ENCODE data around the gene KCNK4. TPM values are rescaled to one million over a fixed set of nuclear protein-coding genes. Genes with fewer than 3 reads are reported as not detected.

Gene KCNK4
- total RNA-seq, 1 experiment from 2014 or later, result not detected

GRCh38 chr11:64343767-64344559, 52.9 kb downstream of the KCNK4 start:
- no peak for DNase-seq (ENCODE audit: low spot score)

GRCh38 chr11:64344787-64345186, 53.7 kb downstream of the KCNK4 start:
- no peak for DNase-seq (ENCODE audit: low spot score)

GRCh38 chr11:64347193-64347867, 56.2 kb downstream of the KCNK4 start:
- no peak for DNase-seq (ENCODE audit: low spot score)

GRCh38 chr11:64348383-64349024, 57.4 kb downstream of the KCNK4 start:
- no peak for DNase-seq (ENCODE audit: low spot score)

GRCh38 chr11:64349025-64349387, 57.9 kb downstream of the KCNK4 start:
- DNase-seq (ENCODE audit: low spot score), result no peak

- DNase-seq (ENCODE audit: low spot score), result no peak
Observed at GRCh38 chr11:64349404-64349803, 58.3 kb downstream of the KCNK4 start.

Other genes with a start within 250 kb of the KCNK4 start
- 4.7 and 5.1 TPM in 2 replicates for gene MACROD1, start 125.2 kb upstream of the KCNK4 start, total RNA-seq (2014; rRNA removed; shearing (Covaris generic))
- gene STIP1, start 105.1 kb upstream of the KCNK4 start, total RNA-seq (2014; rRNA removed; shearing (Covaris generic)), result 258 and 296 TPM in 2 replicates
- gene FERMT3, start 84.6 kb upstream of the KCNK4 start, total RNA-seq (2014; rRNA removed; shearing (Covaris generic)), result not detected in 2 replicates
- 56.1 and 62.3 TPM in 2 replicates for gene TRPT1, start 65.1 kb upstream of the KCNK4 start, total RNA-seq (2014; rRNA removed; shearing (Covaris generic))
- gene NUDT22, start 65.0 kb upstream of the KCNK4 start, total RNA-seq (2014; rRNA removed; shearing (Covaris generic)), result 39.6 and 47.9 TPM in 2 replicates
- 2.5 and 4.5 TPM in 2 replicates for gene DNAJC4, start 60.8 kb upstream of the KCNK4 start, total RNA-seq (2014; rRNA removed; shearing (Covaris generic))
- 28.8 and 51.6 TPM in 2 replicates for gene VEGFB, start 56.7 kb upstream of the KCNK4 start, total RNA-seq (2014; rRNA removed; shearing (Covaris generic))
- 65.7 and 97.7 TPM in 2 replicates for gene FKBP2, start 50.2 kb upstream of the KCNK4 start, total RNA-seq (2014; rRNA removed; shearing (Covaris generic))
- 242 and 321 TPM in 2 replicates for gene PPP1R14B, start 44.4 kb upstream of the KCNK4 start, total RNA-seq (2014; rRNA removed; shearing (Covaris generic))
- gene PLCB3, start 39.8 kb upstream of the KCNK4 start, total RNA-seq (2014; rRNA removed; shearing (Covaris generic)), result 10.8 and 12.6 TPM in 2 replicates
- 86.4 and 90.5 TPM in 2 replicates for gene BAD, start 6.6 kb upstream of the KCNK4 start, total RNA-seq (2014; rRNA removed; shearing (Covaris generic))
- 20.9 and 23.7 TPM in 2 replicates for gene GPR137, start 5.5 kb upstream of the KCNK4 start, total RNA-seq (2014; rRNA removed; shearing (Covaris generic))
- not detected in 2 replicates for gene CATSPERZ, start 9.1 kb downstream of the KCNK4 start, total RNA-seq (2014; rRNA removed; shearing (Covaris generic))
- gene ESRRA, start 14.2 kb downstream of the KCNK4 start, total RNA-seq (2014; rRNA removed; shearing (Covaris generic)), result 16.2 and 28.2 TPM in 2 replicates
- gene TRMT112, start 26.3 kb downstream of the KCNK4 start, total RNA-seq (2014; rRNA removed; shearing (Covaris generic)), result 511 and 714 TPM in 2 replicates
- 186 and 206 TPM in 2 replicates for gene PRDX5, start 26.8 kb downstream of the KCNK4 start, total RNA-seq (2014; rRNA removed; shearing (Covaris generic))
- gene CCDC88B, start 48.9 kb downstream of the KCNK4 start, total RNA-seq (2014; rRNA removed; shearing (Covaris generic)), result 1.2 and 1.8 TPM in 2 replicates
- 20.4 and 33.2 TPM in 2 replicates for gene RPS6KA4, start 67.9 kb downstream of the KCNK4 start, total RNA-seq (2014; rRNA removed; shearing (Covaris generic))